GM19240 (cell line): ENCODE data around the gene DAD1.
"Not testable (repeated sequence)": the region's sequence is repeated elsewhere in the genome, so short reads cannot be mapped to it uniquely, and the experiment has no call there.

ENCODE experiments used
- DNase-seq: peaks from one replicate; pipeline ENCODE4 v3.0.0; 2011; ENCODE audit warnings: low spot score; ENCODE audit not compliant: insufficient read length

Gene DAD1

GRCh38 chr14:22599349-22599748 is 10.3 kb upstream of the DAD1 start:
- DNase-seq: no peak

DNA sequence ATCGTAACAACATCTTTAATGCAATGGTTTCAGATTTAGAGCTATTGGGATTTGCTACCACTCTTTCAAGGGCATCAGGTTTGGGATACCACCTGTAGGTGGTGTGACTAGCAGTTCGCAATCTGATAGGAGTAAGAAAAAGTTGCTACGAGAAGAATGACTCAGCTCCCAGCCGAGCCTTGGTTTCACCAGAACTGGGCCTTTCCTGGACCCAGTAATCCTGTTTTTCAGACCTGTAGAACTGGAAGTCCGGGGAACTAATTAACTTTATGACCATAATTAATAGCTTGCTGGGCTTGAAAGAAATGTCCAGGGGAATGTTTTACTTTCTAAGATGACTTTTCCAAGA is 9.8 kb upstream of the DAD1 start:
- peak; percentile 49 for DNase-seq

DNA sequence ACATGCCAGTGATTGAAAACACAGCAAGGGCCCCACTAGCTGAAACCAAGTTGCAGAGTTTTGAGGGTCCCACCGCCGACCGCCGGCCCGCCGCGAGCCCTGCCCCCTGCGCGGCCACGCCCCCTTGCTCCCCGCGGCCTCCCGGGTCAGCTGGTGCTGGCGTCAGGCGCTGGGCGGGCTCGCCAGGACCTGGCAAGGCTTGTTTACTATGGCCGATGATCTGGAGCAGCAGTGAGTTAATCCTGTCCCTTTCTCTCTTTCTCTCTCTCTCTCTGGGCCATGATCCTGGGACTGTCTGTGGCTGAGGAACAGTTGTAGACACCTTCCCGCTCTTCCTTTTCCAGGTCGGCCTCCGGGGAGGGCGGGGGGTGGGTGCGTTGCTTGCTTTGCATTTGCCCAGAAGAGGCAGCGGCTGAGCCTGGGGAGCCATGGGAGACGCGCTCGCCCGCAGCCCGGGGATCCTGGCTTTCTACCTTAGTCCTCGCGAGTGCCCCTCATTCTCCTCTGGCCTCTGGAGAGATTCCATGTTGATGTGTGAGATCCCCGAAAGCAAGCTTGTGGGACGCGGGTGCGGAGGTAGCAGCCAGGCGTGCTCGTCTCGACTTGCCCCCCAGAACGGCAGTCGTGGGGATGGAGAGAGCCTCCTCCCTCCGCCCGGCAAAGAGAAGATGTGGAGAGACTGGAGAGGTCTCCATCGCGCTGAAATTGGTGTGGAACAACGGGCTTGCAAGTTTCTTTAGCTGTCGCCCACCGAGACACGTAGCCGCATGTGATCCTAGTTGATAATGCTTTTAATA is 9.3 kb upstream of the DAD1 start, which contains the start of gene ABHD4:
TSS of gene ABHD4 (plus strand) at position 202 of the 797 bp plus-strand sequence. CDS start at position 209, 7 bp downstream.
- DNase-seq: peak; percentile 40

- DNase-seq: no peak
Measured at GRCh38 chr14:22597771-22598098, 8.7 kb upstream of the DAD1 start.

DNA sequence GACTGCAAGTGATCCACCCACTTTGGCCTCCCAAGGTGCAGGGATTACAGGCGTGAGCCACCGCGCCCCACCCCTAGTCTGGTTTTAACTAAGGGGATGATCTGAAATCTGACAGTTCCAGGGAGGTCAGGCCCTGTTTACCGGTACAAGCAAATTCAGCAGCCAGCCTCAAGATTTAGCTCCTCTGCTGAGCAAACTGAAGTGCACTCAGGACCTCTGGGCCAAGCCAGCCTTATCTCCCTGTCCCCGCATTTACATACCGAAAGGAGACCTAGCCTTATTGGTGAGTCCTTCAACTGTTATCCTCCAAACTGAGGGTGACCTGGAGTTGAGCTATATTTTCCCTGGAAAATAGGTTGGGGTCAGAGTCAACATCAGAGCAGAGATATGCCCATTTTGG is 8.2 kb upstream of the DAD1 start:
- no peak for DNase-seq

- DNase-seq: no peak
Measured at GRCh38 chr14:22596354-22596879, 7.4 kb upstream of the DAD1 start.

DNA sequence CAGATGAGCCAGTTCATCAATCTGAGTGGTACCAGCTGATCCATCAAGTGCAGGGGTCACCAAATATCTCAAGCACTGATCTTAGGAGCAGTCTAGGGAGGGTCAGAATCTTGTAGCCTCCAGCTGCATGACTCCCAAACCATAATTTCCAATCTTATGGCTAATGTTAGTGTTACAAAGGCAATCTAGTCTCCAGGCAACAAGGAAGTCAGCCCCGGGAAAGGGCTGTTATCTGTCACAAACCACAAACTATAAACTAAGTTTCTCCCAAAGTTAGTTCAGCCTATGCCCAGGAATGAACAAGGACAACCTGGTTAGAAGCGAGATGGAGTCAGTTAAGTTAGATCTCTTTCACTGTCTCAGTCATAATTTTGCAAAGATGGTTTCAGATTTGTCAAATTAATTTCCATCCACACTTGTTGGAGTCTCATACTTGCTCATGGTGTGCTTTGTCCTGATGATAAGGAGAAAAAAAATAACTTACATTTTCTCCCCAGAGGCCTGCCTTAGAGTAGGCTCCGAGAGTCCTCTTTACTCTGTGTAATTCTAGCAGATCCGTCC is 5.2 kb upstream of the DAD1 start:
- DNase-seq: no peak

- no peak for DNase-seq
Measured at GRCh38 chr14:22593601-22594000, 4.6 kb upstream of the DAD1 start.

DNA sequence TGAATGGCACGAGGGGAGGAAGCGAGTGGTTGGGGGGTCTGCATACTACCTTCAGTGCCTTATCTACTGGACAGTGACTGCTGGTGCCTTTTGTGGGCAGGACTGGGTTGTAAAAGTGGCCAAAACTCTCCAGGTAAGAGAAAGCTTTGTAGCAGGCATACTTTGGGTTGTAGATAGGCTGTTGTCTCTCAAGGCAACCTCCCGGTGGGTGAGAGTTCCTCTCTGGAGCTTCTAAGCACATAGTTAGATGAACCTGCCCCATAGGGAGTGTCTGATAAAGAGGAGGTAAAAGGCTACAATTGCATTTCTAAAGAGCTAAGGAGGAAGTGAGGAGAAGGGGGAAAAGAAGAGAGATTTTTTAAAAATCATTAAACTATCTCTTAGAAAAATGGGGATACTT is 4.2 kb upstream of the DAD1 start:
- no peak for DNase-seq

DNA sequence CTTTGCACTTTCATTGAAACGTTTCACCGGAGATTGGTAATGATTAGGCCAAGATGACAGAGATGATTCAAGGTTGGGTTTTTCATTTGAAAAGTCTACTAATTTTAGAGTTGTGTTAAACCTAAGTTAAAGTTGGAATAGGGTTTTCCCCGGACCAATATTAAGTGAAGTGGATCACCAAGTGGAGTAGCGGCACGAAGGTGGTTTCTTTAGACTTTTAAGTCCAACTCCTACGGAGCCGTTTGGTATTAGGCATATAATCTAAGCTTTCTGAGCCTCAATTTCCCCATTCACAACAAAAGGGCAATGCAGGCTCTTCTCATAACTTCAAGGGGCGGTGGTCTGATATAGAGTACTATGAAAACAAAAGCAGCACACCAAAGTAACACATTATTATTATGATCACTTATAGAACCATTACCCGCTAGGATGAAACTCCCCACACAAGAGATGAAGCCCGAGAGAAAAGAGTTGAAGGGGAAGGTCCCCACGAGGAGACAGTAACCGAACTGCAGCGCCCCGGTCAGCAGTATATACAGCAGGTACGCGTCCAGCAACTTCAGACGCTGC is 413 bp downstream of the DAD1 start:
- no peak for DNase-seq

- not testable (repeated sequence) for DNase-seq
Measured at GRCh38 chr14:22587677-22588422, 1.2 kb downstream of the DAD1 start.

- DNase-seq: no peak
Measured at GRCh38 chr14:22587247-22587646, 1.8 kb downstream of the DAD1 start.

GRCh38 chr14:22583994-22584393 is 5.0 kb downstream of the DAD1 start:
- DNase-seq: no peak

DNA sequence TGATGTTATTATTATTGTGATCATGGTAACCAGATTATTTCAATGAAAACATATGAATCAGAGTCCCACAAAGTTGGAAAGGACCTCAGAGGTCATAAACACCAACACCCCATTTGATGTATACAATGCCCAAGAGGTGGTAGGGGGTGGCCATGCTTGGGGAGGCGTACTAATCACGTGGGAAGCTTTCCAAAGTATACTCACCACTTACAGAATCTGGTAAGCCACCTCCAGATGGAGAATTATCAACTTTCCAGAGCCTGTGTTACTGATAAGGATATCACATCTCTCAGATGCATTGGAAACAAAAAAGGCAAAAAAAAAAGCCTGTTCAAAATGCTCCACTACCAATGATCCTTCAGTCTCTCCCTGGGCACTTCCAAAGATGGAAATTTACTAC is 8.4 kb downstream of the DAD1 start:
- DNase-seq: no peak

DNA sequence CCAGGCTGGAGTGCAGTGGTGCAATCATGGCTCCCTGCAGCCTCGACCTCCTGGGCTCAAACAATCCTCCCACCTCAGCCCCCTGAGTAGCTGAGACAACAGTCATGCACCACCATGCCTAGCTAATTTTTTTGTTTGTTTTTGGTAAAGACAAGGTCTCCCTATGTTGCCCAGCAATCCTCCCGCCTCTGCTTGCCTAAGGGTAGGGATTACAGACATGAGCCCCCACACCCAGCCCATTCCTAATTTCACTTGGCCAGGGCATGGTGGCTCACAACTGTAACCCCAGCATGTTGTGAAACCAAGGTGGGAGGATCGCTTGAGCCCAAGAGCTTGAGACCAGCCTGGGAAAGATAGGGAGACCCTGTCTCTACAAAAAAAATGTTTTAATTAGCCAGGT is 9.1 kb downstream of the DAD1 start:
- DNase-seq: no peak

DNA sequence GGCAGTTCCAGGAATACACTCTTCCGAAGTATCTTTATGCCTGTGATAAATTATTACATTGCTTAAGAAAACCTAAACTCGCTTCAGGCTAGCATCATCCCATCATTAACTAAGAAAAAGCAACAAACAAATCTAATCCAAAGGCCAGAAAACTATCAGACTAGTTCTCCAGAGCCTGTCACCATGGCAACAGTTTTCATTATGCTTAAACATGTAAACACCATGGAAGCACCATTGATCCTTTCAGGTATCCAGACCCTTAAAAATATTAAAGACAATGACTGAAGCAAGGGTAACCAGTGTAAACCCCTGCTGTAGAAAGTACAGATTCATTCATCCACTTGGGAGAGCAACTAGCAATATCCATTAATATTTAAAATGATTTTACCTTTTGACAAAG is 9.8 kb downstream of the DAD1 start:
- DNase-seq: no peak

GRCh38 chr14:22577334-22577908 is 11.6 kb downstream of the DAD1 start:
- DNase-seq: no peak

DNA sequence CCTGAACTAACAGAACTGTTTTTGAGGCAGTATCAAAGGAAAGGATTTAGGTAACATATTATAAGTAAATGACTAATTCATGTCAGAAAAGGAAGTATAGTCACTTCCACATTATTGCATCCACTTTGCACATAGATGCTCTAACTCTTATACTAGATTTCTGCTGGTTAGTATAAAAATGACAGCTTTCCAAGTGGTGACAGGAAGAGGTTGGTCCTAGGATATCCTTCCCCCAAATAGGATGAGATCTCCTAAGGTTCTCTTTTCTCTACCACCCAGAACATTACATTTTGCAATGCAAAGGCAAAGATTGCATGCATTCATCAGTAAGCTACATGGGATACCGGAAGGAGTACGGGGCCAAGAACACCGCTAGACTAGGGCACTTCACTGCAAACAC is 15.2 kb downstream of the DAD1 start:
- no peak for DNase-seq

DNA sequence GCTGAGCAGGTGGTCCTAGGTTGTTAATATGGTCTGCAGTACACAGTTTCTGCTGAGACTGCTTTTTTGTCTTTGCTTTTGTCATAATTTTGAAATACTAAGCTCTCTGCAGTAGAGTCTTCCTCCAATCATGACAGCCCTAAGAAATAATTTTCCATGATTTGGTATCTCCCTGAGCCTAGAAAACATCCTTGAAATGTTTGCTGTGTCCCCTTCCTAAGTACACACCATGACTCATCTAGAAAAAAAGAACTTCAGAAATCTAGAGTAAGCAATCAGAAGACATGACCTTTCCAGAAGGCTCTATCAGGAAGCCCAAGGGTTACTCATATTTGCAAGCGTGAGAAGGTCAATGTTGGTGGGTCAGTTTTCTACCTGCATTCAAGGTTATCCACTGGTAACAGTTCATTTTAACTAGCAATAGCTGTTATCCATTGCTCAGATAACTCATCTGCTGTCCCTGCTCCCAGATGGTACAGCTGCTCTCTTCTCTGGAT is 16.4 kb downstream of the DAD1 start:
- no peak for DNase-seq

DNA sequence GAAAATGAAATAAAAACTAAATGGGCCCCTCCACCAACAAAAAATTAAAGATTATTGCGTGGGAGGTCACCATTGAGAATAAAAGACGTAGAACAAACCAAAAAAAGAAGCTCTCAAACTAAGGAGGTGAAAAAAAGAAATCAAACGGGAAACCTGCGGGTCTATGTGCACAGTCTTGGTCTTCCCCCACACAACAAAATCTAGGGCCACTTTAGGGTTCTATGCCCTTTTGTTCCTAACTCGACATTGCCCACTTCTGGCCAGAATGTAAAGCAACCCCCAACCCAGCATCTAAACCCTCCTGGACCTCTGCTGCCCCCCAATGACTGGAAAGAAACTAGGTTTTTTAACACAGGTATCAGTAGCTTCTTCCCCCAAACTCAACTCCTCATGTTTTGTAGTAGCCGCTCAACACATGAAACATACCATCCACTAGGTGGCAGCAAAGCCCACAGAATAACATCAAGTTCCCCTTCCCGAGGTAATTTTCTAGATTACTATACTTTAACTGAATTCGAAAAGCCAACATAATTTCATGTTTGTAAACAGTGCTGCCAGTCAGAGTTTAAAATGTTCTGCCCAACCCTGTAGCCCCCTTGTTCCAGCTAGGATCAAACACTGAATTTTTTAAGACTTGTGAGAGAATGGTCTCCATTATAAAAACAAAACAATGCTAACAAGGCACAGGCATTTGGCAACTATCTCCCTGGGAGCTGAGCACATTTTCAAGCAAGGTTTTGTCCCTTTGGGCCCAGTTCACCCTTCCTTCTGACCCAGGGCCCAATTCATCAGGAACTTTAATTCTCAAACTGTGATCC is 18.7 kb downstream of the DAD1 start:
- DNase-seq: peak; percentile 43

- DNase-seq: no peak
Measured at GRCh38 chr14:22569737-22570131, 19.3 kb downstream of the DAD1 start.
